GM21381 (cell line): ENCODE results near the gene ARHGAP10.
"Not testable (repeated sequence)": the region's sequence is repeated elsewhere in the genome, so short reads cannot be mapped to it uniquely, and the experiment has no call there.

Experiments
- ATAC-seq: cut with Tn5 transposase; IDR thresholded peaks from one replicate; pipeline ENCODE4 v1.9.1; 2021; ENCODE audit warnings: mild to moderate bottlenecking, moderate library complexity; ENCODE audit not compliant: unreplicated experiment

Gene ARHGAP10

DNA sequence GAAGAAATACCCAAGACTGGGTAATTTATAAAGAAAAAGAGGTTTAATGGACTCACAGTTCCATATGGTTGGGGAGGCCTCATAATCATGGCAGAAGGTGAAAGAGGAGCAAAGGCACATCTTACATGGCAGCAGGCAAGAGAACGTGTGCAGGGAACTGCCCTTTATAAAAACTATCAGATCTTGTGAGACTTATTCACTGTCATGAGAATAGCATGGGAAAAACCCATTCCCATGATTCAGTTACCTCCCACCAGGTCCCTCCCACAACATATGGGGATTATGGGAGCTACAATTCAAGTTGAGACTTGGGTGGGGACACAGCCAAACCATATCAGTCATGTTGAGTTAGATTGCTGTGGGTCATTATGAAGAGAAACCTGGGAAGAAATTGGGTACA, 153.3 kb downstream of the ARHGAP10 start:
- not testable (repeated sequence) for ATAC-seq

DNA sequence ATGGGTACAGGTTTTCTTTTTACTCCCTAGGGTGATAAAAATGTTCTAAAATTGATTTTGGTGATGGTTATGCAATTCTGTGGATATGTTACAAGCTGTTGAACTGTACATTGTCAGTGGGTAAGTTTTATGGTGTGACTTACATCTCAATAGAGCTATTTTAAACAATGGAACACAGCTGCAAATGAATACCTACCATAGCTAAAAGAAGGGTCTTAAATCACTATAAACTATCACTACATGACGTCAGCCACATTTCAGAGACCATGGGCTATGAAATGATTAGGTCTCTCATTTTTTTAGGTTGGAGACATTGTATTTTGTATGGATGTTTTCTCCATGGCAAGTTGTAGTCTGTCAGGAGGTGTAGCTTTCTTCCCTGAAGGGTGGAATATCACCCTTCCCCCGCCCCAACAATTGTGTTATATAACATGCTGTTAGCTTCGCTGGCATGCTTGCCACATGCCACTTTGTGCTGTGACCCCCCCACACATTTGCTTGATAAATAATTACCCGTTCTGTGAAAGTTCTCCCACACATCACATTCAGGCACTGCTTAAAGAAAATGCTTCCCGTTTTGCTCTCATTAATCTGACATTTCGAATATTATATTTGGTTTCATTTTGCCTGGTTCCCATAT, 159.7 kb downstream of the ARHGAP10 start:
- no peak for ATAC-seq

GRCh38 chr4:147899512-147899911, 167.6 kb downstream of the ARHGAP10 start:
- ATAC-seq = no peak

GRCh38 chr4:147901388-147901787, 169.5 kb downstream of the ARHGAP10 start:
- no peak for ATAC-seq

GRCh38 chr4:147901916-147902315, 170.0 kb downstream of the ARHGAP10 start:
- no peak for ATAC-seq

DNA sequence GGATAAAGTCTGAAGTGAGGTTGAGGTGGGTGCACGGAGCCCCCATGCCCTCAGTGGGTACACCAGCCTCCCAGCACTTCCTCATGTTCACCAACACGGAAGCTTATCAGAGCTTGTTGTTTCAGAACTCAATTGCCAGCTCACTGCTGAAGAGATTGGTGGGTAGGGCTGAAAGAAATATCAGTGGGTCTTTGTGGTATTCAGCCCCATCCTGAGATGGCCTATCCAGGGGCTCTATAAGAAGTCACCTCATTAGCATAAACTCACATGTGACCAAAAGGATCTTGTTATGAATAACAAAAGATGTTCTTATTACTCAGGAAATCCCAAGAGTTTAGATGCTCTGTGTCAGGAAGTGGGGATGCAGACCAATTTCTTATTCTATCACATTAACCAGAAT, 177.3 kb downstream of the ARHGAP10 start:
- no peak for ATAC-seq

DNA sequence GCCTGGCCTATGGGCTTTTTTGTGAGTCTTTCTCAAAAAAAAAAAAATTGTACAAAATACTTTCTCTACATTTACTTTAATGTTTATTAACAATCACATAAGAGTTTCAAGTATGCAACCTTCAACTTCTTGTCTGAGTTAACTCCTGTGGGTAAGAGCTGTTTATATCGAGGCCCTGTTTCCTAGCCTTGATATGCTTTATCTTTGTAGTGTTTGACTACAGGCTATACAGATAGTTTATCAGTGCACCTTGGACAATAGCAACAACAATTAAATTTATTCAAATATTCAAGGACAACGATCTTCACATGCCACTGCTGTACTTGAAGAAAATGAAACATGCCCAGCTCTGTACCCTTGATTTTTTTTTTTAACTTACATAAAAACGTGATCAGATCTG, 178.4 kb downstream of the ARHGAP10 start:
- ATAC-seq = no peak

GRCh38 chr4:147912106-147912505, 180.2 kb downstream of the ARHGAP10 start:
- ATAC-seq = not testable (repeated sequence)

- ATAC-seq = peak; percentile 44
Observed at GRCh38 chr4:147913137-147913536, 181.2 kb downstream of the ARHGAP10 start.

GRCh38 chr4:147916351-147916750, 184.5 kb downstream of the ARHGAP10 start:
- ATAC-seq = no peak

GRCh38 chr4:147923381-147923780, 191.5 kb downstream of the ARHGAP10 start:
- ATAC-seq = no peak

DNA sequence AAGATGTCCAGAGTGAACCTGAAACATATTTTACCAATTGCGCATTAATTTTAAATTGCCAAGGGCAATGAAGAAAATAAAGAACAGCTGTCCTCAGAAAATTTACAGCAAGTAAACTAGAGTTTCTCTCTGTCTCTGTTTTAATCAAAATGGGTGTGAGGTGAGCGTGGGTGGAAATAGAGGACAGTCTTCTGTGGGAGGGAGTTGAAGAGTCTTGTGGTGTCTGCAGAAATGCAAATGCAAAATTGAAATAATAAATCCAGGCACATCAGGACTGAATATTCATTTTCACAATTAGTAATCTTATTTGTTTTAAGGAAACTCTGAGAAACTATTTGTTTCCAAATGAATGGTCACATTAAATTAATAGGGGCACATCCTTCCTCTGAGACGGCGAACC, 192.0 kb downstream of the ARHGAP10 start:
- ATAC-seq = no peak

DNA sequence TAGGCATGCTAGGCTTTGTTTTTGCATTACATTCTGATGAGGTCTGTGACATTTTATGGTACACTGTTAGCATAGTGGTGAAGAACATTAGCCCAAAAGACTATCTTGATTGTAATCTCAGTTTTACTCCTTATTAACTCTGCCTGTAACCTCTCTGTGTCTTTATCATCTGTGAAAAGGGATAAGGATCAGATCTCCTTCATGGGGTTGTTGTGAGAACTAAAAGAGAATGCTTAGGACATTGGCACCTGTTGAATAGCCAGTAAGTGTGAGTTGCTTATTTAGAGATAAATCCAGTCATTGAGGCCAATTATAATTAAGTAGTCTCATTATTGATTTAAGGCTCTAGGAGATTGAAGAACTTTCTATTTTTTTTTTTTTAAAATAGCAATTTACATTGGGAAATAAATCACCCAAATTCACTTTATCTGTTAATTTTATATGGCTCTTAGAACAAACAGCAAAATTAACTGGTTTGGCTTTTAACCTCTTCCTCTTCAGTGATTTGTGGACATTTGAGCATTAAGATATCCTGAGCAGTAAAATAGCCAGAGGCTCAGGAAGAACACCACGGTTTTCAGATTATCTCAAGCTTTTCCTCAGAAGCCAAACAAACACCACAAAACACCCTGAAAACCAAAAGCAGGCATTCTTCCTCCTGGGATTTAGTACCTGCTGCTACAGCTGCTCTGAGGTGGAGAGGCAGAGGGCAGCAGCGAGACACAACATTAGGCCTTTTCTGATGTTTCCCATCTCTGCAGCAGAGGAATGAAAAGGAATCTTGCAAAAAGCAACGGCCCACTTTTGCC, 192.9 kb downstream of the ARHGAP10 start:
- ATAC-seq = no peak

DNA sequence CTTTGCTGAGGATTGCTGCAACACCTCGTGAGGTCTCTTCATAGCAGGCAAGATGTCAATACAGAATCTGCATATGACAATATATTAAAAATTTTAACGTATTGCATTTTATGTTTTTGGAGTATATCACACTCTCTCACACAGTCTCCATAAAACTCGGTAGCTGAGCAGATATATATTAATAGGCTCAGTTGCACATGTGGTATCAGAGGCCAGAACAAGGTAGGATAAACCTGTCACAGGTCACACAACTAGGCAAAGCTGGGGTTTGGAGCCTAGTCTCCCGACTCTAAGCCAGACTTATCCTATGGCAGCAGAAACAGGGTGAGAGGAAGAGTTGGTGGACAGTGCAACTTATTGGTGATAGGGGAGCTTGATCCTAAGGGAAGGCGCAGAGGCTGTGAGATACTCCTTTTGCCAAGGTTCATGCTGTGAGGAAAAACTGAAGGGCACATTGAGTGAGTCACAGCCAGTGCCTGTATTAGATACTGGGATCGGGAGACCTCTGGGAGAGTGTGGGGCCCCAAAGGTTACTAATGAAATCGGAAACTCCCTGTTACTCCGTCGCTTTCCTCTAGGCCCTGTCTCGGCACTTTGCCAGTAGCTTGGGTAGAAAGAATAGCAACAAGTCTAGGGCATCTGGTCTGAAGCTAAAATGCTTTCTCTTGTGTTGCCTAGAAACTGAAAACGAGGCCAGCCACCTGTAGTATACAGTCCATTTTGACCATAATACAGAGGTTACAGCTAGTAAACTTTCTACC, 195.7 kb downstream of the ARHGAP10 start:
- no peak for ATAC-seq

DNA sequence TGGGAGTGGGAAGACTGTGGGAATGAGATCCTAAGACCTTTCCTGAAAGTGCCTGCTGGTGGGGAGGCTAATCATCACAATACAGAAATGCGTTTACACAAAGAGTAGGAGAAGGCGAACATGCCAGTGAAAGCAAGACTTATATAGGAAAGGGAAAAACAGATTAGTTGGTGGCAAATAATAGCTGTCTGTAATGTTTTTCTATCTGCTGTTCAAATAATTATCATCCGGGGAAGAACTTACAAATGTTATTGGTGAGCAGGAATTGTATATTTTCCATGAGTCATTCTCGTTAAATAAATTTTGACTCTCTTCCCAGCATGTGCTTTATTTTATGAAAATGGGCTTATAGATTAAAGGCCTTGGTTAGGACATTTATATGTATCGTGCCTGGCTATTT, 196.5 kb downstream of the ARHGAP10 start:
- no peak for ATAC-seq

DNA sequence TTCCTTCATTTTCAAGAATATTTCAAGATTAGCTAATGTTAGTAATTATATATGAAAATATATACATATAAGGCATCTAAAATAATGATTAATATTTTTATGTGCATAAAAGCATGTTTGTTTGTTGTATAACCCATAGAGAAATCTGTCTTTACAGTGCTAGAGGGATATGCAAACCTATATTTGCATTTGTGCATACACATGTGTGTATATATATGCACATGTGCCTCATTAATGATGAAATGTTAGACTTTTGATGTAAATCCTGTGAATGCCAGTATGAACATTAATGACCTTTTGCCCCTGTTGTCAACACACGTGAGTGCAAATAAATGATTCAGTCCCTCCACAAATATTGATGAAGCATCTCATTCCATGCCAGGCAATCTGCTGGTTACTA, 197.9 kb downstream of the ARHGAP10 start:
- no peak for ATAC-seq

GRCh38 chr4:147933316-147933715, 201.4 kb downstream of the ARHGAP10 start:
- ATAC-seq = no peak

DNA sequence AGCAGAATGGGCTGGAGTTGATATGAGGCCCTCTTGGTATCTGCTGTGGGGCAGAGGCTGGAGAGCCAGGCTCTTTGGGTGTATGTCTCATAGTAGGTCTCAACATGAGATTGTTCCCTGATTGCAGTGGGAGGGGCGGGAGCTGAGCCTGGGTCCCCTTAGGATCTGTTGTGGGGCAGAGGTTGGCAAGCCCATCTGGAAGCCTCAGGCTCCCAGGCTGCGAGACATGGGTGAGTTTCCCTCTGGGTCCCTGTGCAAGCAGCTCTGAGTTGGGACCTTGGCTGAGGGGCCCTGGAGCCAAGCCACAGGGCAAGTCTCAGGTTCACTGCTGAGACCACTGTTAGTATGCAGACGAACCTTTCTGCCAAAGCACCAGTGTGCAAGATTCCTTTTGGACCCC, 201.9 kb downstream of the ARHGAP10 start:
- ATAC-seq = no peak

- no peak for ATAC-seq
Observed at GRCh38 chr4:147938496-147938895, 206.6 kb downstream of the ARHGAP10 start.

GRCh38 chr4:147940171-147940570, 208.3 kb downstream of the ARHGAP10 start:
- ATAC-seq = no peak

DNA sequence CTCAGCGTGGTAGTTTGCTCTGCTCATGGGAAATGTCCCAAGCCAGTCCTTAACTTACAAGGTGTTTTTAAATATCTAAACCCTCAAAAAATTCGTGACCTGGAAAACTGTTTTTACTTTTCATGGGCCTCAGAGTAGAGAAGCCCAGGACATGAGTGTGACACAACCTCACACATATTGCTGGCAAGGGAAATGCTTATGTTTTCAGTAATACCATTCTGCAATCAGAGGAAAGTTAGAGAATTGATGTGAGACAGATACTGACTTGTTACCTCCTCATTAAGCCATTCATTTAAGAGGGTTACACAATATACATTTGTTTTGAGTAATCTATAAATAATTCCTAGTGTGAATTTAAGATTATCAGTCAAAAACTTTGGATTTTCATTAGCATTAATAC, 209.5 kb downstream of the ARHGAP10 start:
- no peak for ATAC-seq

GRCh38 chr4:147942729-147943128, 210.8 kb downstream of the ARHGAP10 start:
- peak; percentile 40 for ATAC-seq
